Mesenchymal stem cell (in vitro differentiated cells and primary cell): ENCODE data around the gene NR2F1-AS1.
"Not testable (repeated sequence)": the region's sequence is repeated elsewhere in the genome, so short reads cannot be mapped to it uniquely, and the experiment has no call there.

Experiments
- DNase-seq: peaks from one replicate; pipeline ENCODE4 v3.0.0-alpha.2; 2013
- H2AFZ ChIP-seq: one replicate; pipeline ENCODE4 v1.6.1; 2013; ENCODE audit warnings: low read depth, mild to moderate bottlenecking, control low read depth, inconsistent platforms, low read length, moderate library complexity
- H2AK5ac ChIP-seq: 2 replicates; pipeline ENCODE4 v1.6.1; 2013; ENCODE audit warnings: low read length, moderate library complexity, mild to moderate bottlenecking, inconsistent platforms; ENCODE audit not compliant: severe bottlenecking
- H2BK120ac ChIP-seq: one replicate; pipeline ENCODE4 v1.6.1; 2013; ENCODE audit warnings: low read depth, mild to moderate bottlenecking, inconsistent platforms, low read length, moderate library complexity
- H2BK12ac ChIP-seq, 2 experiments: one replicate each; pipeline ENCODE4 v1.6.1; 2013; ENCODE audit warnings: inconsistent platforms in 2 of 2, low read length in 2 of 2, mild to moderate bottlenecking in 2 of 2, moderate library complexity in 2 of 2, control low read depth in 1 of 2
- H2BK15ac ChIP-seq: one replicate; pipeline ENCODE4 v1.6.1; 2013; ENCODE audit warnings: mild to moderate bottlenecking, low read depth, inconsistent platforms; ENCODE audit not compliant: poor library complexity, severe bottlenecking
- H2BK5ac ChIP-seq: 2 replicates; pipeline ENCODE4 v1.6.1; 2013; ENCODE audit warnings: low read depth, mild to moderate bottlenecking, low read length, control low read depth, inconsistent platforms; ENCODE audit not compliant: poor library complexity, severe bottlenecking
- H3K14ac ChIP-seq, 2 experiments: one replicate each; pipeline ENCODE4 v1.6.1; 2013; ENCODE audit warnings: inconsistent platforms in 2 of 2, low read length in 2 of 2, control low read depth in 1 of 2, mild to moderate bottlenecking in 1 of 2, moderate library complexity in 1 of 2
- H3K18ac ChIP-seq, 2 experiments: one replicate each; pipeline ENCODE4 v1.6.1; 2013; ENCODE audit warnings: inconsistent platforms in 2 of 2, low read length in 2 of 2, control low read depth in 1 of 2, low read depth in 1 of 2, mild to moderate bottlenecking in 1 of 2
- H3K23ac ChIP-seq, 2 experiments: one replicate each; pipeline ENCODE4 v1.6.1; 2013; ENCODE audit warnings: inconsistent platforms in 2 of 2, low read length in 2 of 2, mild to moderate bottlenecking in 2 of 2, moderate library complexity in 2 of 2, control low read depth in 1 of 2
- H3K27ac ChIP-seq: 2 replicates; pipeline ENCODE4 v1.5.1; 2013; ENCODE audit warnings: mild to moderate bottlenecking, moderate library complexity, low read length, control low read depth, inconsistent platforms; ENCODE audit not compliant: poor library complexity, severe bottlenecking
- H3K27me3 ChIP-seq, 2 experiments: 2 replicates each; pipeline versions ENCODE4 v1.6.1 to v1.7.0; 2013; ENCODE audit warnings: low read length in 2 of 2, mild to moderate bottlenecking in 2 of 2, moderate library complexity in 2 of 2, control low read depth in 1 of 2, inconsistent platforms in 1 of 2; ENCODE audit not compliant: control insufficient read depth in 1 of 2, insufficient read depth in 1 of 2
- H3K36me3 ChIP-seq, 2 experiments: 2 replicates each; pipeline versions ENCODE4 v1.6.1 to v1.7.0; 2013; ENCODE audit warnings: low read length in 2 of 2, control low read depth in 1 of 2, inconsistent platforms in 1 of 2, low read depth in 1 of 2, mild to moderate bottlenecking in 1 of 2; ENCODE audit not compliant: insufficient read depth in 2 of 2, control insufficient read depth in 1 of 2
- H3K4ac ChIP-seq, 2 experiments: one replicate each; pipeline ENCODE4 v1.6.1; 2013; ENCODE audit warnings: inconsistent platforms in 2 of 2, low read length in 2 of 2, mild to moderate bottlenecking in 2 of 2, moderate library complexity in 2 of 2, control low read depth in 1 of 2, low read depth in 1 of 2
- H3K4me1 ChIP-seq: 2 replicates; pipeline ENCODE4 v1.6.1; 2013; ENCODE audit warnings: low read depth, low read length, control low read depth; ENCODE audit not compliant: control insufficient read depth, insufficient read depth
- H3K4me2 ChIP-seq: 2 replicates; pipeline ENCODE4 v1.6.1; 2013; ENCODE audit warnings: low read length, mild to moderate bottlenecking, inconsistent platforms; ENCODE audit not compliant: poor library complexity, severe bottlenecking
- H3K4me3 ChIP-seq, 2 experiments: 2 replicates each; pipeline versions ENCODE4 v1.5.1 to v1.7.0; 2013; ENCODE audit warnings: low read length in 2 of 2, mild to moderate bottlenecking in 2 of 2, control low read depth in 1 of 2, low read depth in 1 of 2; ENCODE audit not compliant: insufficient read depth in 1 of 2
- H3K79me1 ChIP-seq: replicated peaks from 2 replicates; pipeline ENCODE4 v1.6.1; 2013; ENCODE audit warnings: mild to moderate bottlenecking, control low read depth, low read length, inconsistent platforms; ENCODE audit not compliant: poor library complexity, severe bottlenecking
- H3K9ac ChIP-seq: 2 replicates; pipeline ENCODE4 v1.7.0; 2013; ENCODE audit warnings: mild to moderate bottlenecking, low read length, moderate library complexity
- H3K9me3 ChIP-seq: 2 replicates; pipeline ENCODE4 v1.7.0; 2013; ENCODE audit warnings: mild to moderate bottlenecking, low read length; ENCODE audit not compliant: control insufficient read depth
- H4K8ac ChIP-seq: one replicate; pipeline ENCODE4 v1.6.1; 2013; ENCODE audit warnings: inconsistent platforms, mild to moderate bottlenecking, low read length, moderate library complexity
- H4K91ac ChIP-seq: one replicate; pipeline ENCODE4 v1.6.1; 2013; ENCODE audit warnings: mild to moderate bottlenecking, low read length, inconsistent platforms
- WGBS: methylation state at CpG from one replicate; pipeline ENCODE4 v1.1.7; 2013; ENCODE audit warnings: mixed read lengths; 5-methylcytosine and 5-hydroxymethylcytosine counted together

NR2F1-AS1 gene

DNA sequence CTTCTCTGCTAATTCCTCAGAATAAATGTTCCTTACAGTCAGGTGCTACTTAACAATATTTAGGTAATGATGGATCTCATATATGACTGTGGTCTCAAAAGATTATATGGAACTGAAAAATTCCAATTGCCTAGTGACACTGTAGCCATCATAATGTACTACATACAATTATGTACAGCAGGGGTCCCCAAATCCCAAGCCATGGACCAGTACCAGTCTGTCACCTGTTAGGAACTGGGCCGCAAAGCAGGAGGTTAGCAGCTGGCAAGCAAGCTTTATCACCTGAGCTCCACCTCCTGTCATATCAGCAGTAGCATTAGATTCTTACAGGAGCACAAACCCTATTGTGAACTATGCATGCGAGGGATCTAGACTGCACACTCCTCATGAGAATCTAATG is 69.6 kb downstream of the NR2F1-AS1 start:
- Histone ChIP-seq H4K91ac (peak overlapping the region; percentile 86), H2BK5ac (no peak overlapping the region), H3K9ac (no peak overlapping the region), H3K36me3 (no peaks in the 10 kb centered on the region), H2AFZ (no peak overlapping the region), H3K23ac (no peak overlapping the region), H3K27me3 (no peaks in the 10 kb centered on the region), H3K4ac (no peak overlapping the region), H3K14ac (no peak overlapping the region), H4K8ac (no peak overlapping the region), H3K18ac (no peak overlapping the region), H3K4me3 (no peak overlapping the region), H2BK120ac (no peak overlapping the region), H3K79me1 (no peaks in the 10 kb centered on the region), H3K27ac (no peak overlapping the region), H2BK12ac (no peak overlapping the region), H3K4me1 (no peaks in the 10 kb centered on the region), H3K4me2 (no peak overlapping the region), H2BK15ac (no peak overlapping the region), H3K9me3 (no peaks in the 10 kb centered on the region), H2AK5ac (no peak overlapping the region)
- 97% methylated on average over 2 of the region's 2 CpGs for WGBS
- DNase-seq, result no peak

DNA sequence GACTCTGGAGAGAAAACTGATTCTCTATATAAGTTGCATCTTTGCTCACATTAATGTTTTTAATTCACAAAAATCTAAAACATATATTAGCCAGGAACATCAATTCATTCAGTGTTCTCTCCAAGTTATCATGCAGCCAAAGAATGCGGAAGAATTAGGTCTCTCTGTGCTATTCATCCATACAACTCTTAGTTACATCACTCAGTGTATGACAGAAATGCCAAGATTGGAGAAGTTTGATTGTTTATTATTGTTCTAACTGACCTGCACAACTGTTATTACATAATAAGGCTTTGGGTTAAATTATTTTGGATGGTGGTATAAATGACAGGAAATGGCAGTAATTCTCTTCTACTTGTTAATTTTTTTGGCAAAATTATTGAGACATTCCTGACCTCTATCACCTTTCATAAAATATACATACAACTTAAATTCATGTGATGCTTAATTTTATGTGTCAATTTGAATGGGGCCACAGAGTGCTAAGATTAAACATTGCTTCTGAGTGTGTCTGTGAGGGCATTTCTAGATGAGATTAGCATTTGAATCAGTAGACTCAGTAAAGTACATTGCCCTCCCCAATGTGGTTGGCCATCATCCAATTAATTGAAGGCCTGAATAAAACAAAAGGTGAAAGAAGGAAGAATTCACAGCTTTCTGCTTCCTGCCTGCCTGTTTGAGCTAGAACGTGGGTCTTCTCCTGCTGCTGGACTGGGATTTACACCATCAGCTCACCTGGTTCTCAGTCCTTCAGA is 70.2 kb downstream of the NR2F1-AS1 start:
- H3K27me3 ChIP-seq, result no peaks in the 10 kb centered on the region
- H3K9ac ChIP-seq, result no peak overlapping the region
- DNase-seq, result no peak
- no peak overlapping the region for H3K23ac ChIP-seq
- no peak overlapping the region for H2BK5ac ChIP-seq
- H3K36me3 ChIP-seq, result no peaks in the 10 kb centered on the region
- H2BK120ac ChIP-seq, result no peak overlapping the region
- H3K4me3 ChIP-seq, result no peak overlapping the region
- H2BK15ac ChIP-seq, result no peak overlapping the region
- no peaks in the 10 kb centered on the region for H3K9me3 ChIP-seq
- no peak overlapping the region for H3K4me2 ChIP-seq
- WGBS, result 85% methylated on average over 1 of the region's 2 CpGs
- H4K91ac ChIP-seq, result no peak overlapping the region
- H3K79me1 ChIP-seq, result no peaks in the 10 kb centered on the region
- no peak overlapping the region for H2AFZ ChIP-seq
- H3K27ac ChIP-seq, result no peak overlapping the region
- H3K4me1 ChIP-seq, result no peaks in the 10 kb centered on the region
- H3K18ac ChIP-seq, result no peak overlapping the region
- H3K14ac ChIP-seq, result no peak overlapping the region
- H4K8ac ChIP-seq, result peak overlapping the region; percentile 49
- no peak overlapping the region for H2BK12ac ChIP-seq
- H3K4ac ChIP-seq, result no peak overlapping the region
- no peak overlapping the region for H2AK5ac ChIP-seq

DNA sequence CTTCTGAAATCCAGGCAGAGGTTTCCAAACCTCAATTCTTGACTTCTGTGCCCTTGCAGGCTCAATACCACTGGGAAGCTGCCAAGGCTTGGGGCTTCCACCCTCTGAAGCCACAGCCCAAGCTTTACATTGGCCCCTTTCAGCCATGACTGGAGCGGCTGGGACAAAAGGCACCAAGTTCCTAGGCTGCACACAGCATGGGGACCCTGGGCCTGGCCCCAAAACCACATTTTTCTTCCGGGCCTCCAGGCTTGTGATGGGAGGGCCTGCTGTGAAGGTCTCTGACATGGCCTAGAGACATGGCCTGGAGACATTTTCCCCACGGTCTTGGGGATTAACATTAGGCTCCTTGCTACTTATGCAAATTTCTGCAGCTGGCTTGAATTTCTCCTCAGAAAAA is 75.5 kb downstream of the NR2F1-AS1 start:
- H2BK120ac ChIP-seq, result peak overlapping the region; percentile 15
- not testable (repeated sequence) for H3K9me3 ChIP-seq, H3K9ac ChIP-seq, H3K36me3 ChIP-seq, H3K27ac ChIP-seq, H3K4me3 ChIP-seq, H2BK15ac ChIP-seq, H4K8ac ChIP-seq, H2AK5ac ChIP-seq, H2BK5ac ChIP-seq, H3K4me1 ChIP-seq, H3K79me1 ChIP-seq, H3K4ac ChIP-seq, H3K4me2 ChIP-seq, H3K14ac ChIP-seq, H4K91ac ChIP-seq, H3K27me3 ChIP-seq, H2AFZ ChIP-seq, H3K23ac ChIP-seq
- peak overlapping the region in 1 of 2 experiments; percentile 18 for H3K18ac ChIP-seq
- peak; percentile 15 for DNase-seq
- peak overlapping the region; percentile 38 to 63 for H2BK12ac ChIP-seq
- 96% methylated on average over 3 of the region's 3 CpGs for WGBS

DNA sequence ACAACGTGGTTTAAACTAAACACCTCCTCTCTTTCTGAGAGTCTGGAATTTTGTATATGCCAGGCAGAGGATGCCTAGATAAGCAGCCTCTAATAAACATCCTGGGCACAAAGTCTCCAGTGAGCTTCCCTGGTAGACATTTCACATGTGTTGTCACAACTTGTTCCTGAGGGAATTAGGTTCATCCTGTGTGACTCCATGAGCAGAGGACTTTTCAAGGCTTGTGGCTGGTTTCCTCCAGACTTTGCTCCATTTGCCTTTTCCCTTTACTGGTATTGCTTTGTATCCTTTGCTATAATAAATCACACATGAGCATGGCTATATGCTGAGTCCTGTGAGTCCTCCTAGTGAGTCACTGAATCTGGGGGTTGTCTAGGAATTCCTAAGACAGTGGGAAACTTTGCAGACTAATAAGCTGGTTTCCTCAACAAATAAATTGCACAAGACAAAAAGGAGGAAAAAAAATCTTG is 77.4 kb downstream of the NR2F1-AS1 start:
- Histone ChIP-seq H3K4me2 (no peak overlapping the region), H3K27me3 (no peaks in the 10 kb centered on the region), H4K8ac (no peak overlapping the region), H2BK5ac (peak overlapping the region; percentile 38), H2BK12ac (peak overlapping the region in 1 of 2 experiments; percentile 63), H3K18ac (peak overlapping the region; percentile 58 to 76), H3K4me1 (no peaks in the 10 kb centered on the region), H3K9me3 (no peaks in the 10 kb centered on the region), H3K36me3 (no peaks in the 10 kb centered on the region), H2AFZ (no peak overlapping the region), H4K91ac (no peak overlapping the region), H2BK15ac (no peak overlapping the region), H3K4ac (peak overlapping the region in 1 of 2 experiments; percentile 61), H3K23ac (no peak overlapping the region), H3K9ac (no peak overlapping the region), H2AK5ac (no peak overlapping the region), H2BK120ac (no peak overlapping the region), H3K79me1 (peaks cover 1% of the 10 kb centered on the region), H3K14ac (no peak overlapping the region), H3K27ac (peak overlapping the region; percentile 70), H3K4me3 (no peak overlapping the region)
- peak; percentile 98 for DNase-seq
- 0% methylated on average over 1 of the region's 1 CpG for WGBS
